Diencephalon (tissue), 1 donor: Measurements from ENCODE around the gene ANXA2R. TPM values are rescaled to one million over a fixed set of nuclear protein-coding genes. Genes with fewer than 3 reads are reported as not detected.

Experiments
- total RNA-seq: library from RNA; depleted of rRNA; stranded (reverse); fragments of >200 nt; gene quantifications from one replicate; pipeline ENCODE4 v1.2.3, GENCODE V29; 2014

ANXA2R gene, protein sequence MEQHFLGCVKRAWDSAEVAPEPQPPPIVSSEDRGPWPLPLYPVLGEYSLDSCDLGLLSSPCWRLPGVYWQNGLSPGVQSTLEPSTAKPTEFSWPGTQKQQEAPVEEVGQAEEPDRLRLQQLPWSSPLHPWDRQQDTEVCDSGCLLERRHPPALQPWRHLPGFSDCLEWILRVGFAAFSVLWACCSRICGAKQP
- total RNA-seq, result 1.6 TPM

DNA sequence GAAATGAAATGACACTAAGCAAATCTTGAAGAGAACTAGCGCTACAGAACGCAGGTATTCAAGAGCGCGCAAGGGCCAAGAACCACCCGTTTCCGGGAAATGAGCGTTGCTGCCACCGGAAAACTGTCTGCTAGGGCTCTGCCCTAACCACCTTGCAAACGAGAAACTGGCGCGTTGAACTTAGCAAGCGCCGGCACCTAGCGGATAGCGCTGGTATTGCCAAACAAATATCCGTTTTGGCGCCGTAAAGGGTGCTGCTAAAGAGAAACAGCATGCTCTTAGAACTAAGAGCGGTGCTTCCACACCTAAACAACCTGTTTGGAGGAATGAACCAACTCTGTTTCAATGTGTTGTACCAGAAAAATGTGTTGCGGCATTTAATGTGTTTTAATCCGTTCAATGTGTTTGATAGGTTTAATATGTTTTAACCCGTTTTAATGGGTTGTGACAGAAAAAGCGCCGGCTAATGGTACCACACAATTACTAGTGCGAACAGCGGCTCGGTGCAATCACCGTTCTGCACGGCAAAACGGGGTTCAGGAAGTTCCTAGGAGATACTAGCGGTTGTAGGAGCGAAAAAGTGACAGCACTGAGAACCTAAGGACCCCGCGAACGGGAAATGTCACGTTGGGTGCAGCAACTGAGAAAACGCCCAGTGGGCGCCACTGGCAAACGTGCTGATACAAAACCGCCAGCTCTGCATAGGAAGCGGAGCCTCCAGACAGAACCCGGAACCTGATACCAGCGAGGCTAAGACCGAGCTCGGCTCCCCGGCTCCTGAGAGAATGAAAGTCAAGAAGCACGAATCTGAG is at the start of gene ANXA2R:
TSS of gene ANXA2R (minus strand) at position 33 of the 812 bp plus-strand sequence. CDS start 273 bp downstream, outside the sequence.

Other genes with a start within 250 kb of the ANXA2R start
- 51.7 TPM for gene SELENOP, start 228.4 kb downstream of the ANXA2R start, total RNA-seq
- gene ZNF131, start 80.6 kb upstream of the ANXA2R start, total RNA-seq, result 60.0 TPM
- gene NIM1K, start 151.9 kb upstream of the ANXA2R start, total RNA-seq, result 12.7 TPM